ENCODE data around the gene PFN2.

GRCh38 chr3:149998946-149999345 is 28.3 kb upstream of the PFN2 start:
- TF ChIP-seq SUZ12 (IDR thresholded peaks at IDR 0.05; ENCODE audit: extremely low read depth, insufficient read depth, insufficient read length) = no peak
- TF ChIP-seq YY1 (IDR thresholded peaks at IDR 0.05; ENCODE audit: insufficient read depth, insufficient read length) = no peak

Measured in NT2/D1 (cell line).